SJSA1 (cell line): ENCODE results near the gene CEP85L. TPM values are rescaled to one million over a fixed set of nuclear protein-coding genes. Genes with fewer than 3 reads are reported as not detected.
A peak's percentile ranks its signal among the peaks of the same experiment; 100 is the strongest.

ENCODE experiments used
- DNase-seq, 2 experiments: peaks; one replicate each; pipeline ENCODE4 v3.0.0-alpha.2; 2015 to 2020; ENCODE audit warnings: low spot score in 2 of 2, low read depth in 1 of 2
- H3K27ac ChIP-seq: fragments of 250-450 bp; sonication (Bioruptor Pico); 2 replicates; pipeline ENCODE4 v1.5.1; 2020; ENCODE audit warnings: mild to moderate bottlenecking, moderate library complexity
- H3K27me3 ChIP-seq: fragments of 250-450 bp; sonication (Bioruptor Pico); replicated peaks from 2 replicates; pipeline ENCODE4 v1.5.1; 2020; ENCODE audit warnings: mild to moderate bottlenecking, moderate library complexity
- H3K36me3 ChIP-seq: fragments of 250-450 bp; sonication (Bioruptor Pico); 2 replicates; pipeline ENCODE4 v1.5.1; 2020; ENCODE audit warnings: mild to moderate bottlenecking
- H3K4me1 ChIP-seq: fragments of 250-450 bp; sonication (Bioruptor Pico); replicated peaks from 2 replicates; pipeline ENCODE4 v1.6.1; 2021; ENCODE audit warnings: mild to moderate bottlenecking
- H3K4me3 ChIP-seq: fragments of 250-450 bp; sonication (Bioruptor Pico); 2 replicates; pipeline ENCODE4 v1.5.1; 2020; ENCODE audit warnings: mild to moderate bottlenecking
- H3K9me3 ChIP-seq: fragments of 250-450 bp; sonication (Bioruptor Pico); replicated peaks from 2 replicates; pipeline ENCODE4 v1.5.1; 2020; ENCODE audit warnings: mild to moderate bottlenecking
- total RNA-seq: library from RNA; depleted of rRNA; stranded (reverse); fragments of >200 nt; shearing (Covaris generic); gene quantifications from 2 replicates; pipeline ENCODE4 v1.2.3, GENCODE V29; 2014

Gene CEP85L
- total RNA-seq, 1 experiment from 2014 or later = 12.7 TPM

DNA sequence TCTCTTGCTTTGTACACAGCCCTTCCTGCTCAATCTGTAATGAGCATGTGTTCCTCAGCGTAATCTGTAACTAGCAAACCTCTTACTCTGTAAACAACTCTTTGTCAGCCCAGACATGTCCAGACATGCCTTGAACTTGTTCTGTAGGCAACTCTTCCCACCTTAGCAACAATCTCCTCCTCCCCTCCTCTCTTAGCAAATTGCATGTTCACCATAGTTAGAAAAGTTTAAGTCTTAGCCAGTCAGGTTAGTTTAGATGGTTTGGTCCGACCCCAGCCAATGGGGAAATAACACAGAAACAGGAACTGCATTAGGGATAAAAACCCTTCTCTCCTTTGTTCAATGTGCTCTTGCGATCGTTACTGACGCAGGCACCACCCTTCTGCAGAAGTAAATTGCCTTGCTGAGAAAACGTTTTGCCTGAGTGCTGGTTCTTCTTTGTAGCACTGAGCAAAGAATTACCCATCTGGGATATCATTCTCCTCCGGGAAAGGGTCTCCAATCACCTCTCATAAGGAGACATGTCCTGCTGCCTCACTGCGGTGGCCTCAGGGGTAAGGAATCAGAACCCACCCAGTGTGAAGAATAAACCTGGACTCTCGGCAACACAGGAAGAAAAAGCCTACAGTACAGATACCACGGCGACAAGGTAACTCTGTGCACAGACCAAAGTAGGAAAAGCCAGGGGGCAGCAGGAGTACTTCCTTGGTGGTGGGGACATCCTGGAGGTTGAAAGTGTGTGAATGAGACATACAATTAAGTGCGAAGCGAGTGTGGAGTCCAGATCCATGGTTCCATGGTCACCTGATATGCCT is 77.1 kb downstream of the CEP85L start:
- no peak overlapping the region for H3K27ac ChIP-seq
- H3K27me3 ChIP-seq = no peaks in the 10 kb centered on the region
- H3K4me3 ChIP-seq = no peak overlapping the region
- H3K9me3 ChIP-seq = peaks cover 27% of the 10 kb centered on the region
- no peak for DNase-seq
- peaks cover 12% of the 10 kb centered on the region for H3K36me3 ChIP-seq
- H3K4me1 ChIP-seq = no peaks in the 10 kb centered on the region

DNA sequence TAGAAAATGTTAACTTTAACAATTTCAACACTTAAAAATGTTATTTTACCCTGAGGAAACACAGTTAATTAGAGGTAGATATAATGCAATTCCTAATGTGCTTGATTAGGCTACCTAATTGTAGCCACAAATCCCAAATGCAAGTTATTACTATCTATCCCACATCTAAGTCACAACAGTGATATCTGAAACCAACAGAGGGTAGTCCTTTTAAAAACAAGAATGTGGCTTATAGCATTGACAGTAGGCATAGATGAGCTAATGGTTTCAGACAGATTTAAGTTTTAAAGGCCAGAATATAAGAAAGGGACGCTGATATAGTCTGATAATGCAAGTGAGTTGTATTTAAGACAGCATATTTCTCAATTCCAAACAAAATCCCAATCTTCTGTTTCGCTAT is 80.3 kb downstream of the CEP85L start:
- peaks cover 16% of the 10 kb centered on the region for H3K9me3 ChIP-seq
- H3K36me3 ChIP-seq = peaks cover 12% of the 10 kb centered on the region
- no peaks in the 10 kb centered on the region for H3K4me1 ChIP-seq
- DNase-seq = no peak
- H3K27ac ChIP-seq = no peak overlapping the region
- H3K27me3 ChIP-seq = no peaks in the 10 kb centered on the region
- H3K4me3 ChIP-seq = no peak overlapping the region

DNA sequence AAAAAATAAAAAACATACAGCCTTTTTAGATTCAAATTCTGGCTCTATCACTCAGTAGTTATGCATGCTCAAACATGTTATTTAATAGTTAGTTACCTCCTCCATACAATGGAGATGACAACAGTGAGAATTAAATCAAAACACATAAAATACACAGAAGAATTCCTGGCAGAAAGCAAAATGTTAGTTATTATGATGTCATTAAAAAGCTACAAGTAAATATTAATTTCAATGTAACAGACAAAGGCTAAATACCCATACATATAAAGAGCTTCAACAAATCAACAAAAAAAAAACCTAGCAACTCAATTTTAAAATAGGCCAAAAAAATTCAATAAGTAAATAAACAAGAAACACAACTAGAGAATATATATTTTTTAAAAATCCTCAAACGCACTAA is 81.9 kb downstream of the CEP85L start:
- Histone ChIP-seq H3K4me3 (no peak overlapping the region), H3K36me3 (peaks cover 18% of the 10 kb centered on the region), H3K27ac (no peak overlapping the region), H3K9me3 (peaks cover 7% of the 10 kb centered on the region), H3K4me1 (no peaks in the 10 kb centered on the region), H3K27me3 (no peaks in the 10 kb centered on the region)
- DNase-seq = no peak

DNA sequence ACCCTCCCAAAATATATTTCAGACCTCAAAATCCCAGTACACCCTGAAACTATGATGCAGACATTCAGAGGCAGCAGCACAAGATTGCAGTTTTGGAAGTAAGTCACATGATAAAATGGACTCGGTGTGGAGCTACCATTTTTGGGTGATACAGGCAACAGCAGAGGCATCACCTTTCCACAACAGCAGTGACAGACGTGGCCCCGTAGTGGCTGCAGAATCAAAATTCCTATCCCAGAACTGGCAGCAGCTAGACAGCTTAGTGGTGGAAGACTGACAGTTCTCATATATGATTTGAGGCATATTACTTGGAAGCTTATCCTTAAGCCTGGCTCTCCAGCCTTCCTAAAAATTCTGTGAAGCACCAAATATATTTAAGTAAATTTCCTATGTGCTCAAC is 83.4 kb downstream of the CEP85L start:
- H3K4me3 ChIP-seq = no peak overlapping the region
- no peaks in the 10 kb centered on the region for H3K4me1 ChIP-seq
- no peak overlapping the region for H3K27ac ChIP-seq
- no peaks in the 10 kb centered on the region for H3K9me3 ChIP-seq
- no peak for DNase-seq
- H3K36me3 ChIP-seq = peaks cover 11% of the 10 kb centered on the region
- H3K27me3 ChIP-seq = no peaks in the 10 kb centered on the region

DNA sequence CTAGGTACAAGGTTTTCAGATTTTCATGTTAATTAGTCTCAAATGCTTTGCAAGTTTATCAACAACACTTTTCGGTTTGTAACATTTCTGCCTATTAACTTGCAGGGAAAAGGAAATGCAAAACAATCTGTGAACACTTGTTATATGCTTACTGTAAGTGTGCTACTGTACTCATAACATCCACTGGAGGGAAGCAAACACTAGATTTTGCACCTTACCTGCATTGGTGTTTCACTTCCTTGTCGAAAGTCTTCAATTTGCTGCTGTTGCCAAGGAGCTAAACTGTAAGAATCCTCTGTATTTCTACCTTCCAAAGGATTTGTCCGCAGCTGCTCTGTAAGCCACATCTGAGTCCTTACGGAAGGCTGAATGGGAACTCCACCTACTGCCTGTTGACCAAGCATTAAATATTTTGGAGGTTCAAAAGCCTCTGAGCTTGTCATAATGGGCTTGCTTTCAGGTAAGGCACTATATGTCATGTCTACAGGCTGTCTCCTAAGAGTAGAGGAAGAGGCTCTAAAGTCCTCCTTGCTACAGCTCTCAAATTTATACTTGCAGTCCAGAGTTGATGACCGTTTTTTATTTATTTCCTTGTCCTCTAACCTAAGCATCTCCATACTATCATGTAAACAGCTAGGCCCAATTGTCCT is 86.0 kb downstream of the CEP85L start:
- Histone ChIP-seq H3K4me1 (no peaks in the 10 kb centered on the region), H3K27ac (no peak overlapping the region), H3K36me3 (peaks cover 11% of the 10 kb centered on the region), H3K27me3 (no peaks in the 10 kb centered on the region), H3K4me3 (no peak overlapping the region), H3K9me3 (no peaks in the 10 kb centered on the region)
- no peak for DNase-seq

DNA sequence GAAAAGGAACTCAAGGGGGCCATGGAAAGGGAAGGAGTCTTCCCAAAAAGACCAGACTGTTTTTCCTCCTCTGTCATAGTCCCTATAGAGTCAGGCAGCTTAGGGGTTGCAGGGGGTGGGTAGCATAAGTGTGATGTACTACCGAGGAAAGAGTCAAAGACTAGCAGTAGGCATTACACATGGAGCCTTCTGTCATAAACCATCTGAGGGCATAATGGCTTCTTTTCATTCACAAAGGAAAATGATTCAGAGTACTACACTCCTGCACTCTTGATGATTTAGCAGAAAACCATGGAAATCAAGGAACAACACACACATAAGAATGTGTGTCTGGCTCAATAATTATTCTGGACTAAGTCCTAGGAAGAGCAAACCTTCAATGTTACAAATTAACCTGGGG is 88.4 kb downstream of the CEP85L start:
- H3K27me3 ChIP-seq = no peaks in the 10 kb centered on the region
- no peak overlapping the region for H3K4me3 ChIP-seq
- DNase-seq = no peak
- no peaks in the 10 kb centered on the region for H3K9me3 ChIP-seq
- no peak overlapping the region for H3K27ac ChIP-seq
- H3K36me3 ChIP-seq = peaks cover 11% of the 10 kb centered on the region
- no peaks in the 10 kb centered on the region for H3K4me1 ChIP-seq

DNA sequence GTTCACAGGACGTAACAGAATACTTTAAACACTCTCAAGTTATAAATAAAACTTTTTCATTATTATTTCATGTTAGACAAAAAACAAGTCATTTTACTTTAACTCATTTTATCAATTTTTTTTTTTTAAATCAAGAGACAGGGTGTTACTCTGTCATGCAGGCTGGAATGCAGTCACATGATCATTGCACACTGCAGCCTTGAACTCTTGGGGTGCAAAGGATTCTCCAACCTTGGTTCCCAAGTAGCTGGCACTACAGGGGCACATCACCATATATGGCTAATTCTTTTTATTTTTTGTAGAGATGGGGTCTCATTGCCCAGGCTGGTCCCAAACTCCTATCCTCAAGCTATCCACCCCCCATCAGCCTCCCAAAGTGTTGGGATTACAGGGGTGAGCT is 89.1 kb downstream of the CEP85L start:
- no peak overlapping the region for H3K4me3 ChIP-seq
- H3K36me3 ChIP-seq = peaks cover 11% of the 10 kb centered on the region
- no peak for DNase-seq
- H3K4me1 ChIP-seq = no peaks in the 10 kb centered on the region
- no peaks in the 10 kb centered on the region for H3K27me3 ChIP-seq
- H3K9me3 ChIP-seq = no peaks in the 10 kb centered on the region
- H3K27ac ChIP-seq = no peak overlapping the region

DNA sequence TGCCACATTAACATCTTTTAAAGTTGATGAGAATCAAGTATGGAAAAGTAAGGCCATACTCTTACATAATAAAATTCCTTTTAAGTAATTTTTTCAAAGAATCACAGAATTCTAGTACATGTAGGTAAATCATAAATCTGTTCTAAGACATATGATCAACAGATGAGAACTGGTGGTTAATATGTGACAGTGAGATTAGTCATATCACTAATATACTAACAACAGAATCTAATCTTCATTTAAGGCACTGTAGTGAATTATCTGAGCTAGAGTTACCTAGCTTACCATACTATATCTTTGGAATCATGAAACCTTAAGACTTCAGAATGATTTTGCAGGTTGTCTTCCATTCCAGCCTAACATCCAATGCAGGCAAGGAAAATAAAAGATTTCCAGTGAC is 91.7 kb downstream of the CEP85L start:
- H3K27ac ChIP-seq = no peak overlapping the region
- H3K4me1 ChIP-seq = no peaks in the 10 kb centered on the region
- H3K27me3 ChIP-seq = no peaks in the 10 kb centered on the region
- H3K36me3 ChIP-seq = no peaks in the 10 kb centered on the region; the same call in 1 of the 2 replicates
- no peak overlapping the region for H3K4me3 ChIP-seq
- H3K9me3 ChIP-seq = no peaks in the 10 kb centered on the region
- DNase-seq = no peak

DNA sequence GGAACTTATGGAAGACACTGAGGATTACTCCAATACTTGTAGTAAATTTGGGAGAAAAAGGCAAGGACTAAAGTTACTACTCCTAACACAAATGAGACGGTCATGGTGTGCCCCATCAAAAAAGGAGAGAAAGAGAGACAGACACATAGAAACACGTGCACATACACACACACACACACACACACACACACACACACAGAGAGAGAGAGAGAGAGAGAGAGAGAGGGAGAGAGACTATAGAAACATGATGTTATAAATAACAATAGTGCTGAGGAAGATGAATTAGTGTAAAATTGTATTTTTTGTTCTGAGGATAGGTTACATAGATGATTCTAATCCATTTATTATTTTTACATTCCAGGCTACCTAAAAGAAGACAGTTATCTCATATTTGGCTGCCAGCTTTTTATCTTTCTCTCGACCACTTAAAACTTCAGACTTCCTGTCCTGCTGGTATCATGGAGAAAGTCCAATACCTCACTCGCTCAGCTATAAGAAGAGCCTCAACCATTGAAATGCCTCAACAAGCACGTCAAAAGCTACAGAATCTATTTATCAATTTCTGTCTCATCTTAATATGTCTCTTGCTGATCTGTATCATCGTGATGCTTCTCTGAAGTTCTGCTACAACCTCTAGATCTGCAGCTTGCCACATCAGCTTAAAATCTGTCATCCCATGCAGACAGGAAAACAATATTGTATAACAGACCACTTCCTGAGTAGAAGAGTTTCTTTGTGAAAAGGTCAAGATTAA is 92.8 kb downstream of the CEP85L start:
- no peak for DNase-seq
- no peaks in the 10 kb centered on the region for H3K4me1 ChIP-seq
- H3K27ac ChIP-seq = no peak overlapping the region
- H3K9me3 ChIP-seq = no peaks in the 10 kb centered on the region
- H3K4me3 ChIP-seq = no peak overlapping the region
- no peaks in the 10 kb centered on the region for H3K36me3 ChIP-seq
- no peaks in the 10 kb centered on the region for H3K27me3 ChIP-seq

DNA sequence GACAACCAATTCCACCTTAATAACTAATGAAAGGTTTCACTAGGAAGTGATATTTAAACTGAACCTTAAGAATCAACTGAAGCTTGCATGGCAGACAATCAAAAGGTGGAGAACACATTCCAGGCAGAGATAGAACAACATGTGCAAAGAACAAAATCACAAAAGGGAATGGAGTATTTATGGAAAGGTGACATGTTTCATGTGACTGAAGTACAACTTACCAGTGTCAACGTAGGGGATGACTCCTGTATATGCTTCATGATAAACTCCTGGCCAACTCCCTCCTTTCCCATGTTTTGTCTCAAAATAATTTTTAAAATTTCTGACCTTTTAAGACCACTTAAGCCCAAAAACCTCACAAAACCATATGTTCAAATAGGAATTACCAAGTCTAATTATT is 96.7 kb downstream of the CEP85L start:
- no peaks in the 10 kb centered on the region for H3K9me3 ChIP-seq
- H3K4me1 ChIP-seq = peaks cover 3% of the 10 kb centered on the region; the same call in 1 of the 2 replicates
- H3K27me3 ChIP-seq = no peaks in the 10 kb centered on the region
- no peak for DNase-seq
- H3K4me3 ChIP-seq = no peak overlapping the region
- H3K27ac ChIP-seq = no peak overlapping the region
- H3K36me3 ChIP-seq = no peaks in the 10 kb centered on the region

DNA sequence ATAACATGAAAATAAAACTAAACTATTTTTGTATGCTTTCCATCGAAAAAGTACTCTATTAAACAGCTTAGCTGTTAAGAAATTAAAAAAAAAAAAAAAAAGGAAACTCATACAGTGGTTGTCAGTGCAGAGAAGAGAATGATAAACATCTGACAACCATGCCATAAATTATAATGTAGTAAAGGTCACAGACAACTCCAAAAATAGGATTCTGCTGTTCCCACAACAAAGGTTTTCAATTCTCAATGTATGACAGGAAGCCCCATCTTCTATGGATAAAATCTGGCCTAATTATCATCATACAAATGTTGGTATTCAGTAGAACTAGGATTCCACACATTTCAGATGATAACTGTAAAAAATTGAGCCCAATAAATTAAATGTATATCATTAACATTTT is 98.3 kb downstream of the CEP85L start:
- peaks cover 3% of the 10 kb centered on the region; the same call in 1 of the 2 replicates for H3K4me1 ChIP-seq
- H3K9me3 ChIP-seq = no peaks in the 10 kb centered on the region
- H3K27ac ChIP-seq = no peak overlapping the region
- H3K27me3 ChIP-seq = no peaks in the 10 kb centered on the region
- DNase-seq = no peak
- no peaks in the 10 kb centered on the region for H3K36me3 ChIP-seq
- H3K4me3 ChIP-seq = no peak overlapping the region

DNA sequence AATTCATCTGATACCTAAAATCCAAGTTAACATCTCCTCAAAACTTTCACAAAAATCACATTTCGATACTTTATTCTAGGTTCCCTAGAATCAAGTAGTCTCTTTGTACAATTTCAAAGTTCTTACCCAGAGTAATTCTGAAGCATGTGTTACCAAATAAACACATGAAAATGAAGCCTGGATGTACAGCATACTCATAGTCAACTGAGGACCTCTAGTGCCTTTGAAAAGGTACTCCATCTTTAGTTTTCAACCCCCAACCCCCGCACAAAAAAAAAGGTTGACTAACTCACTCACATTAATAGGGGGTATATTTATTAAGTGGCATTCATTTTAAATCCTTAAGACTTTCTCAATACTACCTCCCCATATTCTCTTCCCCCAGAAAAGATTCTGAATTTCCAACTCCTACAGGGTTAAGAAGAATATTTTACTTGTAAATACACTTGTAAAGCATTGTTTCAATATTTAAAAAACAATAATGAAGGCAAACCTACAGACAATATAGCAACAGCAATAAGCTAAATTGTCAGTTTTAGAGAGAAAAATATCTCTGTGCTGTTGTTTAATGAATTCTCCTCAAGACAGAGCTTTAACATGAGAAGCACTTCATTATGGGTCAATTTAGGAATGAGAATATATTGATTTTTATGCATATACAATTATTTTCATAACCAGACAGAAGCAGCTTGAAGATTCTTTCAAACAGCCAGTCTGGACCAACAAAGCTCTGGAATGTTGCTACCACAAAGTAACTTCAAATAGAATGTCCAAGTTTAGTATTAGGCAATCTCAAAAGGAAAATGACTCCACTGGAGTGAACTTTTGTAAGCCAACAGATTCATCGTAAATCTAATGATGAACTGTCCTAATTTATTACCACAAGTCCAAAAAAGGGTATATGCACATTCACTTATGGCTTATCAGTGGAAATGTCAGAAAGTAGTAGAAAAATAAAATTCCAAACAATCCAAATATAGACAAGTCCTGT is 100.0 kb downstream of the CEP85L start:
- Histone ChIP-seq H3K27ac (no peak overlapping the region), H3K36me3 (no peaks in the 10 kb centered on the region), H3K4me1 (peaks cover 3% of the 10 kb centered on the region; the same call in 1 of the 2 replicates), H3K9me3 (no peaks in the 10 kb centered on the region), H3K27me3 (no peaks in the 10 kb centered on the region), H3K4me3 (no peak overlapping the region)
- peak in 1 of 2 experiments; percentile 43 for DNase-seq

DNA sequence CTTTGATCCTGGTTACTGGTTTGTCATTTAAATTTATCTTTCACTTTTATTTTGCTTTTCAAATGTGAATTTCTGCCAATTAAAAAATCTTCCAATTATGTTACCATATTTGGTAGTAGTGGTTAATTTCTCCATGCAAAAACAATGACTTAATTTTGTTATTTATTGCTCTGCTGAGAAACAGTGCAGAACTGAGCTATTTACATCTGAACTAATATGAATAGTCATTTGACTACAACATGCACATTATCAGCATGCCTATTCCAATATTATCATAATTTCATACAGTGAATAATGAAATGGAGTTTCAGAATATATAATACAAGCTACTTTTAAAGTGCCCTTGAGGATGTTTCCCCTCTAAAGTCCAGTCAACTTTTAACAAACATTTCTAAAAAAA is 102.8 kb downstream of the CEP85L start:
- Histone ChIP-seq H3K27me3 (no peaks in the 10 kb centered on the region), H3K36me3 (no peaks in the 10 kb centered on the region), H3K4me3 (no peak overlapping the region), H3K4me1 (peaks cover 3% of the 10 kb centered on the region; the same call in 1 of the 2 replicates), H3K27ac (no peak overlapping the region), H3K9me3 (no peaks in the 10 kb centered on the region)
- DNase-seq = no peak
